Measurements from ENCODE around the gene MGRN1. TPM values are rescaled to one million over a fixed set of nuclear protein-coding genes. Genes with fewer than 3 reads are reported as not detected.

MGRN1 gene
- total and polyA plus RNA-seq, 2 of the 13 experiments (the other 11 are each of a cell fraction or from before 2014, with no cell fraction given), result 11.9 to 12.6 TPM

DNA sequence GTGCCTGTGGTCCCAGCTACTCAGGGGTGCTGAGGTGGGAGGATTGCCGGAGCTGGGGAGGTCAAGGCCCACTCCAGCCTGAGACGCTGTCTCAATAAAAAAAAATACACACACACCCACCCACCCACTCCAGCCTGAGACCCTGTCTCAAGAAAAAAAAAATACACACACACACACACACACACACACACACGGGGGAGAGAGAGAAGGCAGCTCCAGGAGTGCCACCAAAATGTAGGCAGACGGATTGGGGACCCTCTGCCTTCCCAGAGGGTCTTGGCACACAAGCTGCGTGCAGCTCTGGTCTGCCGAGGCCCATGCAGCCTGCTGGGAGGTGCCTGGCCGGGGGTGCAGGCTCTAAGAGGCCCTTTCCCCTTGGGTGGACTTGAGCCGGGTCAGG is 62.8 kb downstream of the MGRN1 start (continued):
- TF ChIP-seq, protein P1, sequence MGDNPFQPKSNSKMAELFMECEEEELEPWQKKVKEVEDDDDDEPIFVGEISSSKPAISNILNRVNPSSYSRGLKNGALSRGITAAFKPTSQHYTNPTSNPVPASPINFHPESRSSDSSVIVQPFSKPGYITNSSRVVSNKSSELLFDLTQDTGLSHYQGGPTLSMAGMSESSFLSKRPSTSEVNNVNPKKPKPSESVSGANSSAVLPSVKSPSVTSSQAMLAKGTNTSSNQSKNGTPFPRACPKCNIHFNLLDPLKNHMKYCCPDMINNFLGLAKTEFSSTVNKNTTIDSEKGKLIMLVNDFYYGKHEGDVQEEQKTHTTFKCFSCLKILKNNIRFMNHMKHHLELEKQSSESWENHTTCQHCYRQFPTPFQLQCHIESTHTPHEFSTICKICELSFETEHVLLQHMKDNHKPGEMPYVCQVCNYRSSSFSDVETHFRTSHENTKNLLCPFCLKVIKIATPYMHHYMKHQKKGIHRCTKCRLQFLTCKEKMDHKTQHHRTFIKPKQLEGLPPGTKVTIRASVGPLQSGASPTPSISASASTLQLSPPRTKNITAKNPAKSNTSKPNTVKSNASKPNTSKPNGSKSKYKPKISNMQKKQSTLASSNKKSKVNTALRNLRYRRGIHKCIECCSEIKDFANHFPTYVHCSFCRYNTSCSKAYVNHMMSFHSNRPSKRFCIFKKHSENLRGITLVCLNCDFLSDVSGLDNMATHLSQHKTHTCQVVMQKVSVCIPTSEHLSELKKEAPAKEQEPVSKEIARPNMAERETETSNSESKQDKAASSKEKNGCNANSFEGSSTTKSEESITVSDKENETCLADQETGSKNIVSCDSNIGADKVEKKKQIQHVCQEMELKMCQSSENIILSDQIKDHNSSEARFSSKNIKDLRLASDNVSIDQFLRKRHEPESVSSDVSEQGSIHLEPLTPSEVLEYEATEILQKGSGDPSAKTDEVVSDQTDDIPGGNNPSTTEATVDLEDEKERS (CRISPR knock-in tag; IDR thresholded peaks at IDR 0.05), result no peak
- TF ChIP-seq ZSCAN30 (CRISPR knock-in tag; IDR thresholded peaks at IDR 0.05) (no peak), NONO (IDR thresholded peaks at IDR 0.05) (no peak), NONO (CRISPR knock-in tag; conservative IDR thresholded peaks at IDR 0.05) (no peak), ZMYM2 (CRISPR knock-in tag; IDR thresholded peaks at IDR 0.05) (no peak), YEATS4 (CRISPR knock-in tag; IDR thresholded peaks at IDR 0.05; ENCODE audit: borderline replicate concordance) (no peak)
- TF ChIP-seq, protein P2, sequence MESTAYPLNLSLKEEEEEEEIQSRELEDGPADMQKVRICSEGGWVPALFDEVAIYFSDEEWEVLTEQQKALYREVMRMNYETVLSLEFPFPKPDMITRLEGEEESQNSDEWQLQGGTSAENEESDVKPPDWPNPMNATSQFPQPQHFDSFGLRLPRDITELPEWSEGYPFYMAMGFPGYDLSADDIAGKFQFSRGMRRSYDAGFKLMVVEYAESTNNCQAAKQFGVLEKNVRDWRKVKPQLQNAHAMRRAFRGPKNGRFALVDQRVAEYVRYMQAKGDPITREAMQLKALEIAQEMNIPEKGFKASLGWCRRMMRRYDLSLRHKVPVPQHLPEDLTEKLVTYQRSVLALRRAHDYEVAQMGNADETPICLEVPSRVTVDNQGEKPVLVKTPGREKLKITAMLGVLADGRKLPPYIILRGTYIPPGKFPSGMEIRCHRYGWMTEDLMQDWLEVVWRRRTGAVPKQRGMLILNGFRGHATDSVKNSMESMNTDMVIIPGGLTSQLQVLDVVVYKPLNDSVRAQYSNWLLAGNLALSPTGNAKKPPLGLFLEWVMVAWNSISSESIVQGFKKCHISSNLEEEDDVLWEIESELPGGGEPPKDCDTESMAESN (CRISPR knock-in tag; conservative IDR thresholded peaks at IDR 0.05), result no peak

DNA sequence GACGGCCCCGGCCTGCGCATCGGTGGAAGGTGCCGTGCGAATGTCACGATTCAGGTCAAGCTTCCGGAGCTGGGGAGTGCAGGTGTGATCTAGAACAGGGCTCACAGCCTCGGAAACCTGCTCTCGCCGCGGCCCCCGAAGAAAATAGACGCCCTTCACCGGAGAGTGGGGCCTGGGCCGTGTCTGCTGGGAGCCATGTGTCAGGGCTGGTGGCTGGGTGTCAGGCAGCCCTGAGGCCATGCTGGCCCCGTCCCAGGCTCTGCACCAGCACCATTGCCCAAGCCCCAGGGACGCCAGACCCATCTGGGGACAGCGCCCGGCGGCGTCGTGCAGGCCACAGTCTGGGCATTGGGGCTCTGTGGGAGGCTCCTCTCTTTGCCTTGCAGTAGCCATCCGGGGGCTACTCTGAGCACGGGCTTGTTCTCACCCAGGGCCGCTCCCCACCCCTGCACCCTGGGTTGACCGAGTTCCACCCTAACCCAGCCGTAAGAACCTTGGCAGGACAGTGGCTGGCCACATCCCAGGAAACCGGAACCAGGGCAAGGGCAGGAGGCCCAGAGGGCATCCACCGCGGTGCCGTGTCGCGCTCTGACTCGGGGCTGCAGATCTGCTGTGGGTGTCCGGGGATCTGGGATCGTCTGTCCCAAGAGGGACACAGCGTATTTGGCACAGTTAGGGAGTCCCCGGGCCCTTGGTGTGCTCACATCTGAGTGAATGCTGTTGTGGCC is 63.5 kb downstream of the MGRN1 start:
- no TSS peak for BruUV-seq (replicated peaks)
- H3K27me3 ChIP-seq (ENCODE audit: control insufficient read depth in 1 of 2, insufficient read depth in 2 of 2, low read length in 2 of 2), result no peaks in the 10 kb centered on the region
- no peak overlapping the region for H3K9ac ChIP-seq (ENCODE audit: insufficient read depth, low read depth, low read length)
- no peak for ATAC-seq
- no peaks in the 10 kb centered on the region for H4K20me1 ChIP-seq (ENCODE audit: insufficient read depth, low read length)
- POLR2A ChIA-PET, result no interaction called here
- no peak overlapping the region for H3K4me2 ChIP-seq (ENCODE audit: low read depth, low read length)
- TF ChIP-seq AGO2 (optimal IDR thresholded peaks at IDR 0.05; ENCODE audit: low read depth, low read length), result peak; percentile 55
- TF ChIP-seq, protein P3, sequence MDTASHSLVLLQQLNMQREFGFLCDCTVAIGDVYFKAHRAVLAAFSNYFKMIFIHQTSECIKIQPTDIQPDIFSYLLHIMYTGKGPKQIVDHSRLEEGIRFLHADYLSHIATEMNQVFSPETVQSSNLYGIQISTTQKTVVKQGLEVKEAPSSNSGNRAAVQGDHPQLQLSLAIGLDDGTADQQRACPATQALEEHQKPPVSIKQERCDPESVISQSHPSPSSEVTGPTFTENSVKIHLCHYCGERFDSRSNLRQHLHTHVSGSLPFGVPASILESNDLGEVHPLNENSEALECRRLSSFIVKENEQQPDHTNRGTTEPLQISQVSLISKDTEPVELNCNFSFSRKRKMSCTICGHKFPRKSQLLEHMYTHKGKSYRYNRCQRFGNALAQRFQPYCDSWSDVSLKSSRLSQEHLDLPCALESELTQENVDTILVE (CRISPR knock-in tag; IDR thresholded peaks at IDR 0.05), result no peak
- no peak for DNase-seq (ENCODE audit: low spot score)
- H3K27ac ChIP-seq (ENCODE audit: extremely low read length, insufficient read depth, low read length), result no peak overlapping the region
- FAIRE-seq, result no peak
- intact Hi-C loops (cut with micrococcal nuclease; ENCODE audit: unreplicated experiment), result no loop called here
- H2AFZ ChIP-seq (ENCODE audit: low read length), result no peak overlapping the region
- no peaks in the 10 kb centered on the region for H3K79me2 ChIP-seq (ENCODE audit: insufficient read depth, low read length)
- in situ Hi-C loops (cut with HindIII; ENCODE audit: extremely low pct_ligation_motif_present, low pct_unique_long_range_greater_than_20kb), result no loop called here
- H3K4me3 ChIP-seq (replicated peaks in 1 of 3; ENCODE audit: insufficient read depth in 1 of 3, low read depth in 2 of 3, low read length in 3 of 3), result no peak overlapping the region
- 96% methylated on average over 17 of the region's 39 CpGs for WGBS (ENCODE audit: low lambda C conversion rate)
- peaks cover 14% of the 10 kb centered on the region for H3K4me1 ChIP-seq (ENCODE audit: insufficient read depth, low read length)
- H3K36me3 ChIP-seq (replicated peaks in 1 of 2; ENCODE audit: control insufficient read depth in 1 of 2, insufficient read depth in 2 of 2, low read length in 2 of 2), result peaks cover 23 to 35% of the 10 kb centered on the region in 2 experiments; a peak in 4 of 5 replicates
- no peaks in the 10 kb centered on the region for H3K9me3 ChIP-seq (ENCODE audit: low read length)
- CTCF ChIA-PET (ENCODE audit: low intra/inter-chr PET ratio, low total read pairs), result no interaction called here

Data from HepG2 (cell line).